Activated CD4-positive, alpha-beta T cell treated with anti-CD3 and anti-CD28 coated beads for 24 hours (primary cell): ENCODE results near the gene ATG3.
"Not testable (repeated sequence)": the region's sequence is repeated elsewhere in the genome, so short reads cannot be mapped to it uniquely, and the experiment has no call there.

ENCODE experiments used
- DNase-seq, 2 donors: peaks; one replicate each; pipeline ENCODE4 v3.0.0-alpha.2; 2020; ENCODE audit warnings: low read depth in 2 of 2

The ATG3 gene

DNA sequence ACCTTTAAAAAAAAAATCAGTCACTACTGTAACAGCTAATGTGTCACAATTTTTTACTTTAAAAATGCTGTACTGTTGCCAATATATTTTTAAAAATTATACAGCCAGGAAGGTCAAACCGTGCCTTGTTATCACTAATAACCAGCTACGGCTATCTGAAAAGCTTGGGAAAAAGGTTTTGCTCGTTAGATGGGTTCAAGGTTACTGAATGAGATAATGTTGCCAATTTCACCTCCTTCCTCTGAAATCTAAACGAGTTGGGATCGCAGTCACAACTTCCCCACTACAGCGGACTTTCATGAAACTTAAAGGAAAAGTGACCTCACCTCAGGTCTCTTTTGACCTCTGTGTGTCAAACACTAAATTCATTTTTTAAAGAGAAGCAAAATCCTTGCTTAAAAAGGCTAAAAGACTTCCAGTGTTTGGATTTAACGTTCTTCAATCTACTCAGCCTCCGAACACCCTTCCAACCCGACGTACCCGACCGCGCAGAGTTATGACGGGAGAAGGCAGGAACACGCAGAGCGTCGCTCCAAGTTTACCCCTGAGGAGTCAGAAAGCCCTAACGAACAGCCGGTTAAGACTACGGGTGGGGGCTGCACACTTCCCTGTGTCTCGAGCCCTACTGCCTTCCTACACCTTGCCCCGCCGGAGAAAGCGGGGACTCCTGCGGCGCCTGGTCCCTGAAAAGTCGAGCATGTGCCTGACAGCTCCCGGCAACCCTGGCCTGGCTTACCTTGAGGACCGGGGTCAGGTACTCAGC is 860 bp downstream of the ATG3 start:
- DNase-seq, result peak; percentile 47 to 56

GRCh38 chr3:112560307-112560706 is 1.5 kb downstream of the ATG3 start:
- no peak for DNase-seq

DNA sequence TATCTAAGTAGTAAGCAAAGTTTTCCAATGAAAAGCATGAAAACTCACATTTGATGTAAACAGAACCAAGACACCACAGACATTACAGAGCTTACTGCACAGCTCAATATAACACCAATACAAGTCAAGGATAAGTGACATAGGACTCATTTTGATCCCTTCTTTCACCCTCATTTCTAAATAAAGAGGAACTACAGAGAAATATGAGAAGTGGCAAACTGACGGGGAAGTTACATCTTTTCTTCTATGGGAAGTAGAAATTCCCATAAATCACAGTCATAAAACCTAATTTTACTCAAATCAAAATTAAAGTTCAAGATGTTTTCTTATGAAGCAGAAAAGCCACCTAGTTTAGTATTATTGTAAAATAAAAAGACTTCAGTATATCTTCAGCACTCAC is 3.8 kb downstream of the ATG3 start:
- no peak for DNase-seq

DNA sequence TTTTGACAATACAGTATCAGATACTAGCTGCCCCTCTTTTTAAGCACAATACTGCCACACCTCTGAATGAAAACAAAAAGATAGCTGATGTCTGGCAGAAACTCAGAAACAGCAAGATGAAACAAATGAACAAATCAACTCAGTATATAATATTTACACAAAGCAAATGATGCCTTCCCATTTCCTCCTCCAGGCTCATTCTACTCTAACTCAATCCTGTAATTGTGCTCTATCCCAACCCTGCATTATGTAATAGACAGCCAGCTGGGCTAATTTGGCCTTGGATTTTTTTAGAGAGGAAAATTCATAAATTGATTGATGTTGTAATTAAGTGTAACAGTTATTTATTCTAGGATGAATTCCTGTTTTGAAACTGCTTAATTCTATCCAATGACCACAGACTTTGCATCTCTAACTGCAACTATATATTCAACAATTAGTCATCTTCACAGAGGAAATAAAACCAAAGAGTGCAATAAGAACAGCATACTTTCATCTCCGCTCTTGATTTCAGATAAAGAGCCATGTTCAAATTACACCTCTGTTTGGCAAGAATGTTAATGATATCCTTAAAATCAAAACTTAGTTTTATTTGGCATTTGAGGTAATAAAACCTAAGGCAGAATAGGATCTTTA is 6.1 kb downstream of the ATG3 start:
- DNase-seq, result no peak

- no peak for DNase-seq
Measured at GRCh38 chr3:112550859-112551258, 10.9 kb downstream of the ATG3 start.

GRCh38 chr3:112546216-112546759 is 15.5 kb downstream of the ATG3 start:
- no peak for DNase-seq

DNA sequence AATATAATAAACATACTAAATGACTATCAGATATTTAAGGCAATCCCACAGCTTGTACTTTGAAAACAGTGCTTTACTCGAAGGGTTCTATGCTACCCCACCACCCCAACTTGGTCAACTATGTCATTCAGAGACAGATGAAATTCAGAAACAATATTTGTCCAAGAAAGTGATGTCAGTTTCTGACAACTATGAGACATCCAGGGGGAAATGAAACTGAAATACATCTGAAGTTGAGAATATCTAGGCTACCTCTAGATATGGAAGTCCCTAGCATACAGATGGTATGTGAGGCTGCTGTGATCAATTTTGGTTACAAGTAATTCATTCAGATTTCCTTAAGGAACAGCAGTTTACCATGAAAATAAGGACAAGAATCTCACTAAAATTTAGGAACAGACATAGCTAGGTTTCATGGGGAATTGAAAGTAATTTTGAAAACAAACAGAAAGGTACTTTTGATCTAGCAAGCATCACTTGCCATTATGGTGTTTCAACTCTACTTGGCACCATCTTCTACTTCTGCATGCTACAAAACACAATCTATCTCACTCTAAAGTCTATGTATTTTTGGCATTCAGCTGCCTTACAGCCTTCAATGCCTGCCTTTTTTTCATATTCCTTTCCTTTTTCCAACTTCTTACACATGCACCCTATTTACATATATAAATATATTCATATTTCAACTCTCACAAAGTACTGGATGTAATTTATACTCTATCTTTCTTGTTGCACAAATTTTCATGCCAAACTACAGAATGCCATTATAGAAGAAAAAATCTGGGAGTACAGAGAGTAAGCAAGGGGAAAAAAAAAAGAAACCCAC is 21.7 kb downstream of the ATG3 start:
- DNase-seq, result no peak

- DNase-seq, result no peak
Measured at GRCh38 chr3:112531358-112531781, 30.4 kb downstream of the ATG3 start.

DNA sequence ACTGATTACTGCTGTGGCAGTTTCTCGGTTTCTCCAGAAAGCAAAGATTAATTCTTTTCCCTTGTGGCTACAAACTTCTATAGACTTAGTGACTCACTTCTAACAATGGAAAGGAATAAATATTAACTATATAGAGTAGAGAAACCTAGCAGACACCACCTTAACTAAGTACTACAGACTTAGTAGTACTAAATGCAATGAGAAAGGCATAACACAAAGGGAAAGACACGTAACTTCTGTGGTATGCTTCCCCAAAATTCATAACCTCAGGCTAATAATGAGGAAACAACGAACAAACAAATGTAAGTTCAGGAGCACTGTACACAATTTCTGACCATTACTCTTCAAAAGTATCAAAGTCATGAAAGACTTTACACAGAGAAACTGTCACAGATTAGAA is 31.2 kb downstream of the ATG3 start:
- no peak for DNase-seq

DNA sequence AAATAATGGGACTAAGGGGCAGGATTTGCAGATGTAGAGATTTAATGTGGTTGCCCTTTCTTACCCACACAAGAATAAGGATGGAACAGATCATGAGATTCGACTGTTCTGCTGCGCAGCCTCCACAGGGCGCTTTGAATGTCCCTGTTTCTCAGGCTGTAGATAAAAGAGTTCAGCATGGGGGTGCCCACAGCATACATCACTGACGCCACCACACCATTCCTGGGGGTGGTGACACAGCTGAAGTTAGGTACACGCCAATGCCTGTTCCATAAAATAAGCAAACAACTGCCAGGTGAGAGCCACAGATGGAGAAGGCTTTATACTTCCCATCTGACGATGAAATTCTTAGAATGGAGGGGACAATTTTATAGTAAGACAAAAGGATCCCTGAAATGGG is 37.6 kb downstream of the ATG3 start:
- DNase-seq, result not testable (repeated sequence)

DNA sequence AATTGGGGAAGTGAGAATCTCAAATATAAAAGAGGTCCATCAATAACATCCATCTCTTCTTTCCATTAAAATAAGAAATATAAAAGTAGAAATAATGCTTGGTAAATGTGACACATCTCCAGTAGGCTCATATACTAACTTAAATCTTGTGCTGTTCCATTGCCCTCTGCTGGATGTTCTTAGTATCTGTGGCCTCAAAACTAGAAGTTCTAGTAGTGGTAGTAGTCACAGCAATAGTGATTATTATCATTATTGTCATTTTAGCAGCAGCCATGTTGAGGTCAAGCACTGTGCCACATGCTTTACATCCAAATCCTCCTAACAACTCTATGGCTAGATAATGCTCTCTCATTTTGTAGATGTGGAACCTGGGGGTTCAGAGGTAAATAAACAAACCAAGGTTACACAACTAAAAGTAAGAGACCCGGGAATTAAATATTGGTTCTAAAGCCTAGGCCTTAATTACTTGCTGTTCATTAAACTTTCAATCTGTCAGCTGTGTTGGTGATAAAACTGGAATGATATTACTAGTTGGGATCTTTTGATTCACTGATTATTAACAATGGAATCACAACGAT is 42.2 kb downstream of the ATG3 start:
- DNase-seq, result no peak

DNA sequence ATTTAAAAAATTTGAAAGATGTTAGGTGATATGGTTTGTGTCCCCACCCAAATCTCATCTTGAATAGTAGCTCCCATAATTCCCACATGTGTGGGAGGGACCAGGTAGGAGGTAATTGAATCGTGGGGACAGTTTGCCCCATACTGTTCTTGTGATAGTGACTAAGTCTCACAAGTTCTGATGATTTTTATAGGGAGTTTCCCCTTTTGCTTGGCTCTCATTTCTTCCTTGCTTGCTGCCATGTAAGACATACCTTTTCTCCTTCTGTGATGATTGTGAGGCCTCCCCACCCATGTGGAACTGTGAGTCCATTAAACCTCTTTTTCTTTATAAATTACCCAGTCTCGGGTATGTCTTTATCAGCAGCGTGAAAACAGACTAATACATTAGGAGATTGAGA is 42.8 kb downstream of the ATG3 start:
- not testable (repeated sequence) for DNase-seq

GRCh38 chr3:112514527-112515128 is 47.1 kb downstream of the ATG3 start:
- DNase-seq, result no peak

DNA sequence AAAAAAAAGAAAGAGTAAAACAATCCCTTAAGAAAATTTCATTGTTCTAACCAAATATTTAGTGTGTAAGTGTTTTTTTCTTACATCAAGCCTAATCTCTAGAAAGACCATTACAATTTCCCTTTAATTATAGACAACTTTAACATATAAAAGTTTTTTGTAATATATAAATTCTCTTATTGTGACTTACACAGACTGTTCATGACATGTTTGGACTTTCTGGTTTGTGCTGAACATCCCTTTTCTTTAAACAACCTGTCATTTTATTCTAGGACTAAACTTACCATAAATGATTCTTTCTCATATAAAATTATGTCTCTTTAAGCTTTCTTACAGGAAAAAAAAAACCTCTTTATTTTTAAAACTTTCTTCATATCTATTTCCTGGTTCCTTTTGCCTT is 49.4 kb downstream of the ATG3 start:
- no peak for DNase-seq

GRCh38 chr3:112508860-112509259 is 52.9 kb downstream of the ATG3 start:
- no peak for DNase-seq

GRCh38 chr3:112508261-112508660 is 53.5 kb downstream of the ATG3 start:
- no peak for DNase-seq

DNA sequence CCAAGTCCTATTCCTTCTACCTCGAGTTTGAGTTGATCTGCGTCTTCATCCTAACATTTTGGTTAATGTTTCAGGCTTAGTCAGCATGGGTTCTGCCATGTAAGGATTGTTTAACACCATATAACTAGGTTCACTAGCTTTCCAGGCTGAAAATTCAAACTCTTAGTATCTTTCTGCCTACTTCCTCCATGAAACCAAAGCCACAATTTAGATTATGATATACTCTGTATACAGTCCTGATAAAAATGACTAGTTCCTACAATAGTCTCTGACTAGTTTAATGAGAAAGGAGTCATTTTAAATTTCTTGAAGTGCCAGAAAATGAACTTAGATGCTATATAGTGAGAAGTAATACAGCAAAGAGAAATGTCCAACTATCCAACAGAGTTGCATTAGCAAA is 55.9 kb downstream of the ATG3 start:
- no peak for DNase-seq

DNA sequence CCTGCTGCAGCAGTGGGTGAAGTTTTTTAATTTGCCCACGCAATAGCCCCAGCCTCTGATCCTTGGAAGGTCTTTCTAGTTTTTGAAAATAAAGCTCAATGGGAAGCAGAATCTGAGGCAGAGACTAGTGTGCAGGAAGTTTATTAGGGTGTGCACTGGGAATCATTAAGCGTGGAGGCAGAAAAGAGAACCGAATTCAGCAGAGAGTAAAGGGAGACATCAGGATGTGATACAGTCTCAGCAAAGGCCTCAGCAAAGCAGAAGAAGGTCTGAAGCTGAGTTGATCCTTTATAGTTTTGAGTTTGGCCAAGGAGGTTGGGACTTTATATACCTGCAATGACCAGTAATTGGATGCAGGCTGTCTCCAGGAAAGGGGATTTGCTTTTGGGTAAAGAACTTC is 57.6 kb downstream of the ATG3 start:
- DNase-seq, result no peak

- DNase-seq, result no peak
Measured at GRCh38 chr3:112503304-112503972, 58.3 kb downstream of the ATG3 start.

GRCh38 chr3:112500621-112501020 is 61.1 kb downstream of the ATG3 start:
- no peak for DNase-seq
